Fibroblast of villous mesenchyme (primary cell): ENCODE results near the gene ONECUT3. TPM values are rescaled to one million over a fixed set of nuclear protein-coding genes. Genes with fewer than 3 reads are reported as not detected.

Source experiments
- DNase-seq: peaks from one replicate; pipeline ENCODE4 v3.0.0-alpha.2; 2010; ENCODE audit warnings: low read depth
- H3K4me3 ChIP-seq: 2 replicates; pipeline ENCODE4 v1.5.1; 2011; ENCODE audit warnings: low read depth, mild to moderate bottlenecking, low read length
- CTCF ChIP-seq: IDR thresholded peaks from 2 replicates; pipeline ENCODE4 v1.5.1; 2012; ENCODE audit warnings: low read depth, mild to moderate bottlenecking, low read length; ENCODE audit not compliant: insufficient read depth
- total RNA-seq: library from RNA; depleted of rRNA; stranded (reverse); fragments of >200 nt; gene quantifications from 2 replicates; pipeline ENCODE4 v1.2.3, GENCODE V29; 2012

Gene ONECUT3
- total RNA-seq, 1 donor = not detected

- DNase-seq = no peak
- TF ChIP-seq CTCF = no peak
- H3K4me3 ChIP-seq = no peak overlapping the region
These were observed 13.2 kb upstream of the ONECUT3 start for GRCh38 chr19:1739960-1740629.

GRCh38 chr19:1742989-1743696 is 10.2 kb upstream of the ONECUT3 start:
- DNase-seq = no peak
- no peak overlapping the region for H3K4me3 ChIP-seq
- TF ChIP-seq CTCF = no peak

GRCh38 chr19:1744133-1744665 is 9.1 kb upstream of the ONECUT3 start:
- TF ChIP-seq CTCF = no peak
- DNase-seq = no peak
- no peak overlapping the region for H3K4me3 ChIP-seq

GRCh38 chr19:1744822-1745563 is 8.3 kb upstream of the ONECUT3 start:
- no peak for TF ChIP-seq CTCF
- no peak for DNase-seq
- no peak overlapping the region for H3K4me3 ChIP-seq

GRCh38 chr19:1745589-1746031 is 7.7 kb upstream of the ONECUT3 start:
- no peak for DNase-seq
- no peak overlapping the region for H3K4me3 ChIP-seq
- no peak for TF ChIP-seq CTCF

- no peak for DNase-seq
- no peak for TF ChIP-seq CTCF
- no peak overlapping the region for H3K4me3 ChIP-seq
These were observed 6.7 kb upstream of the ONECUT3 start for GRCh38 chr19:1746401-1747284.
